SU-DHL-6 (cell line): ENCODE data around the gene CLTRN.

Experiments
- EZH2phosphoT487 ChIP-seq: fragments of 200-600 bp; sonication (generic), shearing (Covaris generic); conservative IDR thresholded peaks from 2 replicates; pipeline ENCODE4 v1.6.1; 2018; ENCODE audit warnings: mild to moderate bottlenecking, antibody characterized with exemption, low read length, moderate library complexity, mixed read lengths
- TF ChIP-seq, protein P1 (sequence below): fragments of 200-600 bp; sonication (generic); IDR thresholded peaks from one replicate; pipeline ENCODE4 v1.5.1; 2017; ENCODE audit warnings: antibody characterized with exemption, mild to moderate bottlenecking, low read length, moderate library complexity; ENCODE audit not compliant: insufficient read depth, poor library complexity, severe bottlenecking

DNA sequence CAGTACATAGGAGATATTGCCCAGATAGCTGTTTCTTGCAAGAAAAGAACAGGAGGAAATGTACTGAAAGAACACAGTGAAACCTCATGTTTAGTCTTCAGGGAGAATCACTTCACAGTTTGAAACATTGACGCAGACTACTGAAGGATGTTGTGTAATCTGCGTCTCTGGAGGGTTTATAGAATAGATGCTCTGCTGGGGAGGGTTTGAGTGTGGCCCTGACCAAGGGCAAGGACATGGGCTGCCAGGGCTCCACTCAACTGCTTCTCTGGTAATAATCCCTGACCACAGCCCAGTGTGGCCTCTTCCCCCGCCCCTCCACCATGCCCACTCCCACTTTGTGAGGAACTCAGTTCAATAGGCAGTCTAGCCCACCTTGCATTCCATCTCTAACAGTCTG is 48.1 kb downstream of the CLTRN start:
- TF ChIP-seq, protein P1, sequence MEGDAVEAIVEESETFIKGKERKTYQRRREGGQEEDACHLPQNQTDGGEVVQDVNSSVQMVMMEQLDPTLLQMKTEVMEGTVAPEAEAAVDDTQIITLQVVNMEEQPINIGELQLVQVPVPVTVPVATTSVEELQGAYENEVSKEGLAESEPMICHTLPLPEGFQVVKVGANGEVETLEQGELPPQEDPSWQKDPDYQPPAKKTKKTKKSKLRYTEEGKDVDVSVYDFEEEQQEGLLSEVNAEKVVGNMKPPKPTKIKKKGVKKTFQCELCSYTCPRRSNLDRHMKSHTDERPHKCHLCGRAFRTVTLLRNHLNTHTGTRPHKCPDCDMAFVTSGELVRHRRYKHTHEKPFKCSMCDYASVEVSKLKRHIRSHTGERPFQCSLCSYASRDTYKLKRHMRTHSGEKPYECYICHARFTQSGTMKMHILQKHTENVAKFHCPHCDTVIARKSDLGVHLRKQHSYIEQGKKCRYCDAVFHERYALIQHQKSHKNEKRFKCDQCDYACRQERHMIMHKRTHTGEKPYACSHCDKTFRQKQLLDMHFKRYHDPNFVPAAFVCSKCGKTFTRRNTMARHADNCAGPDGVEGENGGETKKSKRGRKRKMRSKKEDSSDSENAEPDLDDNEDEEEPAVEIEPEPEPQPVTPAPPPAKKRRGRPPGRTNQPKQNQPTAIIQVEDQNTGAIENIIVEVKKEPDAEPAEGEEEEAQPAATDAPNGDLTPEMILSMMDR = no peak
- TF ChIP-seq EZH2phosphoT487 = no peak
